Panc1 (cell line): ENCODE measurements around the gene NSD1. TPM values are rescaled to one million over a fixed set of nuclear protein-coding genes. Genes with fewer than 3 reads are reported as not detected.
A peak's percentile ranks its signal among the peaks of the same experiment; 100 is the strongest.

ENCODE experiments used
- ATAC-seq: fragments of 200-7000 bp; cut with Tn5 transposase; 2 replicates; pipeline ENCODE4 v1.9.1; 2020; ENCODE audit warnings: mild to moderate bottlenecking, moderate library complexity
- Bru-seq: library from RNA; stranded (reverse); fragments of 400-500 nt; gene quantifications from one replicate; lab custom pipeline; 2021; lab: Mats Ljungman, UMichigan
- BruChase-seq, 2 experiments: library from RNA; stranded (reverse); fragments of 400-500 nt; gene quantifications; one replicate each; lab custom pipeline; 2021; lab: Mats Ljungman, UMichigan
- BruUV-seq: library from RNA; stranded (reverse); fragments of 400-500 nt; replicated peaks from 2 replicates; lab custom pipeline; 2021; lab: Mats Ljungman, UMichigan
- CTCF ChIA-PET: fragments of 300-600 bp; sonication (Branson Sonifier 250); formaldehyde crosslinking; loops from one replicate; lab custom pipeline; 2022; ENCODE audit warnings: antibody characterized with exemption; lab: Charles Lee
- POLR2A ChIA-PET: fragments of 300-600 bp; sonication (Branson Sonifier 250); formaldehyde crosslinking; loops from one replicate; lab custom pipeline; 2022; ENCODE audit warnings: antibody characterized with exemption; lab: Charles Lee
- DNase-seq: peaks from one replicate; pipeline ENCODE4 v3.0.0-alpha.2; 2010; ENCODE audit warnings: low read depth, low spot score
- H3K27ac ChIP-seq: 2 replicates; pipeline ENCODE4 v1.5.1; 2011; ENCODE audit warnings: mild to moderate bottlenecking, low read length, inconsistent platforms
- H3K27me3 ChIP-seq: fragments of 200-500 bp; sonication (Bioruptor generic); 2 replicates; pipeline ENCODE4 v1.6.0; 2014; ENCODE audit warnings: low read length, inconsistent platforms; ENCODE audit not compliant: control insufficient read depth, insufficient read depth
- H3K36me3 ChIP-seq: fragments of 200-500 bp; sonication (Bioruptor generic); 2 replicates; pipeline ENCODE4 v1.5.1; 2014; ENCODE audit warnings: inconsistent platforms, mild to moderate bottlenecking, low read length, moderate library complexity; ENCODE audit not compliant: control insufficient read depth, insufficient read depth
- H3K4me1 ChIP-seq: 2 replicates; pipeline ENCODE4 v1.5.1; 2011; ENCODE audit warnings: inconsistent platforms, mild to moderate bottlenecking, low read length, moderate library complexity; ENCODE audit not compliant: control insufficient read depth, insufficient read depth
- H3K4me3 ChIP-seq, 2 experiments: 2 replicates each; pipeline ENCODE4 v1.5.1; 2011 to 2012; ENCODE audit warnings: low read depth in 2 of 2, low read length in 2 of 2, mild to moderate bottlenecking in 2 of 2, inconsistent platforms in 1 of 2, moderate library complexity in 1 of 2
- H3K9me3 ChIP-seq: fragments of 200-500 bp; sonication (Bioruptor generic); 2 replicates; pipeline ENCODE4 v1.5.1; 2014; ENCODE audit warnings: low read depth, mild to moderate bottlenecking, inconsistent platforms, low read length, moderate library complexity; ENCODE audit not compliant: control insufficient read depth, insufficient read depth
- CTCF ChIP-seq: fragments of 450-650 bp; IDR thresholded peaks from 2 replicates; pipeline ENCODE4 v1.5.1; 2017; ENCODE audit warnings: mild to moderate bottlenecking
- POLR2AphosphoS5 ChIP-seq: IDR thresholded peaks from 2 replicates; pipeline ENCODE4 v1.6.1; 2012; ENCODE audit warnings: mild to moderate bottlenecking, low read depth, low read length, moderate library complexity
- REST ChIP-seq, 2 experiments: IDR thresholded peaks; 2 replicates each; pipeline ENCODE4 v1.6.1; 2011 to 2012; ENCODE audit warnings: low read depth in 2 of 2, control low read depth in 1 of 2, low read length in 1 of 2, mild to moderate bottlenecking in 1 of 2, moderate library complexity in 1 of 2; ENCODE audit not compliant: insufficient read depth in 1 of 2
- SIN3A ChIP-seq: IDR thresholded peaks from 2 replicates; pipeline ENCODE4 v1.6.1; 2012; ENCODE audit warnings: low read depth, mild to moderate bottlenecking, low read length, moderate library complexity, borderline replicate concordance; ENCODE audit not compliant: insufficient read depth
- TCF7L2 ChIP-seq: IDR thresholded peaks from 2 replicates; pipeline ENCODE4 v1.6.1; 2011; ENCODE audit warnings: mild to moderate bottlenecking, low read depth, low read length, inconsistent platforms
- in situ Hi-C: cut with HindIII; loops from 2 replicates; pipeline ENCODE4 v1.10.0; 2016; ENCODE audit warnings: low sequenced_read_pairs, low pct_unique_long_range_greater_than_20kb
- intact Hi-C: fragments of 100-400 bp; cut with micrococcal nuclease; formaldehyde crosslinking; loops from one replicate; pipeline ENCODE4 v1.10.0; 2022; ENCODE audit not compliant: unreplicated experiment
- long read RNA-seq: library from polyadenylated mRNA; unstranded; transcript quantifications from one replicate; pipeline ENCODE4 v2.0.0, GENCODE V29; 2021; ENCODE audit not compliant: unreplicated experiment
- polyA plus RNA-seq: library from polyadenylated mRNA; unstranded; fragments of >200 nt; gene quantifications from one replicate; pipeline ENCODE4 v1.2.1, GENCODE V29; 2012; ENCODE audit warnings: missing spikeins; ENCODE audit not compliant: insufficient read length
- total RNA-seq: library from RNA; stranded (reverse); gene quantifications from one replicate; pipeline ENCODE4 v1.2.1, GENCODE V29; 2021; ENCODE audit not compliant: unreplicated experiment

NSD1 gene
- total RNA-seq (58.7 TPM), Bru-seq, nascent RNA (percentile 86 among the genes with signal in this experiment), BruChase-seq, experiment 1, labeled RNA remaining after a 2-hour chase (percentile 84 among the genes with signal in this experiment), BruChase-seq, experiment 2, labeled RNA remaining after a 6-hour chase (percentile 84 among the genes with signal in this experiment)
- polyA plus RNA-seq: 17.9 TPM
- long read RNA-seq, partial matches to known transcripts: 12 of 48 reads
- long read RNA-seq, other reads (novel, unspliced or antisense): 35 of 48 reads

- Histone ChIP-seq H3K36me3 (peaks cover 16% of the 10 kb centered on the region; the same call in 1 of the 2 replicates), H3K27me3 (no peaks in the 10 kb centered on the region), H3K9me3 (no peaks in the 10 kb centered on the region), H3K4me3 (peak within 1 kb of the TSS; percentile 59 to 84), H3K4me1 (peaks cover 29% of the 10 kb centered on the region), H3K27ac (peak within 1 kb of the TSS; percentile 84)
- ChIA-PET POLR2A (no interaction called here), CTCF (no interaction called here)
- DNase-seq: no peak
- in situ Hi-C loops: no loop called here
- peak; percentile 83 for ATAC-seq
- intact Hi-C loops: no loop called here
- BruUV-seq: no TSS peak
- no peak for TF ChIP-seq TCF7L2
- no peak for TF ChIP-seq REST (IDR thresholded peaks at IDR 0.05; ENCODE audit: insufficient read depth in 1 of 2, low read depth in 2 of 2, low read length in 1 of 2)
- TF ChIP-seq POLR2AphosphoS5: no peak
- no peak for TF ChIP-seq CTCF
- no peak for TF ChIP-seq SIN3A
Observed at GRCh38 chr5:177133096-177133852, at the start of gene NSD1. Gene NSD1 (plus strand): TSS chr5:177133773. CDS start chr5:177135104, 1,331 bp downstream.

- H3K9me3 ChIP-seq: no peaks in the 10 kb centered on the region
- H3K4me1 ChIP-seq: no peaks in the 10 kb centered on the region
- ATAC-seq (no peak), DNase-seq (no peak)
- POLR2A ChIA-PET: interaction anchor here (0.6 kb wide), 1 partner anchor 433 kb away, joined by 3 read pairs; no protein-coding TSS in a partner anchor
- H3K27ac ChIP-seq: no peak overlapping the region
- no peak for TF ChIP-seq CTCF
- TF ChIP-seq REST (IDR thresholded peaks at IDR 0.05; ENCODE audit: insufficient read depth in 1 of 2, low read depth in 2 of 2, low read length in 1 of 2): no peak
- no peak for TF ChIP-seq POLR2AphosphoS5
- no peak for TF ChIP-seq TCF7L2
- no peak for TF ChIP-seq SIN3A
- CTCF ChIA-PET: no interaction called here
- H3K4me3 ChIP-seq: no peak overlapping the region
- BruUV-seq: no TSS peak
- in situ Hi-C loops (no loop called here), intact Hi-C loops (no loop called here)
- no peaks in the 10 kb centered on the region for H3K36me3 ChIP-seq
- no peaks in the 10 kb centered on the region for H3K27me3 ChIP-seq
Observed at GRCh38 chr5:177084175-177084574, 49.4 kb upstream of the NSD1 start.
